ENCODE results near the gene GDAP2. TPM values are rescaled to one million over a fixed set of nuclear protein-coding genes. Genes with fewer than 3 reads are reported as not detected.
"Not testable (repeated sequence)": the region's sequence is repeated elsewhere in the genome, so short reads cannot be mapped to it uniquely, and the experiment has no call there.

GDAP2 gene
- total RNA-seq, 1 experiment from 2014 or later = 25.3 TPM

GRCh38 chr1:117902944-117903343, 26.5 kb downstream of the GDAP2 start:
- DNase-seq (ENCODE audit: low spot score) = no peak

- DNase-seq (ENCODE audit: low spot score) = no peak
Measured at GRCh38 chr1:117899801-117900200, 29.6 kb downstream of the GDAP2 start.

- no peak for DNase-seq (ENCODE audit: low spot score)
Measured at GRCh38 chr1:117897551-117897950, 31.9 kb downstream of the GDAP2 start.

GRCh38 chr1:117895482-117896114, 33.8 kb downstream of the GDAP2 start:
- peak; percentile 69 for DNase-seq (ENCODE audit: low spot score)

GRCh38 chr1:117894078-117894477, 35.3 kb downstream of the GDAP2 start:
- no peak for DNase-seq (ENCODE audit: low spot score)

GRCh38 chr1:117892512-117892911, 36.9 kb downstream of the GDAP2 start:
- DNase-seq (ENCODE audit: low spot score) = no peak

GRCh38 chr1:117890452-117890851, 39.0 kb downstream of the GDAP2 start:
- DNase-seq (ENCODE audit: low spot score) = no peak

- peak; percentile 2 for DNase-seq (ENCODE audit: low spot score)
Measured at GRCh38 chr1:117886101-117886795, 43.2 kb downstream of the GDAP2 start.

- no peak for DNase-seq (ENCODE audit: low spot score)
Measured at GRCh38 chr1:117883616-117884015, 45.8 kb downstream of the GDAP2 start.

- DNase-seq (ENCODE audit: low spot score) = no peak
Measured at GRCh38 chr1:117879284-117879683, 50.1 kb downstream of the GDAP2 start.

GRCh38 chr1:117877823-117878222, 51.6 kb downstream of the GDAP2 start:
- no peak for DNase-seq (ENCODE audit: low spot score)

GRCh38 chr1:117871013-117871412, 58.4 kb downstream of the GDAP2 start:
- DNase-seq (ENCODE audit: low spot score) = no peak

GRCh38 chr1:117861694-117862093, 67.7 kb downstream of the GDAP2 start:
- DNase-seq (ENCODE audit: low spot score) = no peak

- DNase-seq (ENCODE audit: low spot score) = no peak
Measured at GRCh38 chr1:117860896-117861610, 68.4 kb downstream of the GDAP2 start.

GRCh38 chr1:117859901-117860300, 69.5 kb downstream of the GDAP2 start:
- DNase-seq (ENCODE audit: low spot score) = no peak

GRCh38 chr1:117857418-117857817, 72.0 kb downstream of the GDAP2 start:
- no peak for DNase-seq (ENCODE audit: low spot score)

- no peak for DNase-seq (ENCODE audit: low spot score)
Measured at GRCh38 chr1:117852853-117853553, 76.4 kb downstream of the GDAP2 start.

- no peak for DNase-seq (ENCODE audit: low spot score)
Measured at GRCh38 chr1:117851687-117852086, 77.7 kb downstream of the GDAP2 start.

GRCh38 chr1:117846674-117847425, 82.6 kb downstream of the GDAP2 start:
- DNase-seq (ENCODE audit: low spot score) = no peak

- DNase-seq (ENCODE audit: low spot score) = not testable (repeated sequence)
Measured at GRCh38 chr1:117844478-117844877, 84.9 kb downstream of the GDAP2 start.

GRCh38 chr1:117843791-117844190, 85.6 kb downstream of the GDAP2 start:
- no peak for DNase-seq (ENCODE audit: low spot score)

Measured in A172 (cell line).